Activated naive CD8-positive, alpha-beta T cell treated with anti-CD3 and anti-CD28 coated beads for 36 hours (primary cell): ENCODE data around the gene MAP3K5. TPM values are rescaled to one million over a fixed set of nuclear protein-coding genes. Genes with fewer than 3 reads are reported as not detected.
A peak's percentile ranks its signal among the peaks of the same experiment; 100 is the strongest.

Experiments used
- DNase-seq: peaks from one replicate; pipeline ENCODE4 v3.0.0; 2021
- H3K27ac Mint-ChIP-seq: one replicate; pipeline ENCODE4 v1.8.0; 2022; ENCODE audit warnings: mild to moderate bottlenecking, moderate library complexity, mixed read lengths
- H3K27me3 Mint-ChIP-seq: one replicate; pipeline ENCODE4 v1.8.0; 2022; ENCODE audit warnings: mild to moderate bottlenecking, mixed read lengths
- H3K36me3 Mint-ChIP-seq: one replicate; pipeline ENCODE4 v1.8.0; 2021; ENCODE audit warnings: mild to moderate bottlenecking, mixed read lengths
- H3K4me1 Mint-ChIP-seq: one replicate; pipeline ENCODE4 v1.8.0; 2021; ENCODE audit warnings: mixed read lengths
- H3K4me3 Mint-ChIP-seq: one replicate; pipeline ENCODE4 v1.8.0; 2022; ENCODE audit warnings: mild to moderate bottlenecking, moderate library complexity, mixed read lengths
- H3K9me3 Mint-ChIP-seq: one replicate; pipeline ENCODE4 v1.8.0; 2022; ENCODE audit warnings: mixed read lengths
- total RNA-seq, 2 experiments: library from RNA; stranded (reverse); gene quantifications; one replicate each; pipeline ENCODE4 v1.2.3, GENCODE V29; 2021

The MAP3K5 gene
- total RNA-seq, 2 experiments from 2014 or later = 3.5 to 3.9 TPM

DNA sequence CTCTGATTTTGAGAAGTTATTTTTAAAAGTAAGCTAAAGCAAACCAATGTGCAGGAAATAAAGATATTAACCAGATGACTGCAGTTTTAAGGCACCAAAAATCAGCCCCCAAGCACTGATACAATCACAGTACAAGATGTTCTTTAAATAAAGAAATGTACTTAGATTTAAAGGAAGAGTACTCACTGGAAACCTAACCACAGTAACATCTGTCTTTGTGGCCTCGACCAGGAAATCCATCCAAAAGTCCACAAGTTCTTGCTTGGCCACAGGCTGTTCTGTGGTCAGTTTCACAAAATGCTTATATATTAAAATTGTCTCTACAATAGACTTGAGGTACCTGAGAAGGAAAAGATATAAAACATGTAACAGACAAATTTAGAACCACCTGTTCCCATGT lies 136.2 kb downstream of the MAP3K5 start:
- Mint-ChIP-seq H3K27me3 (no peaks in the 10 kb centered on the region), H3K4me3 (no peak overlapping the region), H3K4me1 (no peaks in the 10 kb centered on the region), H3K27ac (no peak overlapping the region), H3K9me3 (no peaks in the 10 kb centered on the region), H3K36me3 (no peaks in the 10 kb centered on the region)
- DNase-seq = no peak

- no peaks in the 10 kb centered on the region for H3K36me3 Mint-ChIP-seq
- H3K27me3 Mint-ChIP-seq = no peaks in the 10 kb centered on the region
- no peaks in the 10 kb centered on the region for H3K4me1 Mint-ChIP-seq
- no peak overlapping the region for H3K4me3 Mint-ChIP-seq
- no peak overlapping the region for H3K27ac Mint-ChIP-seq
- no peaks in the 10 kb centered on the region for H3K9me3 Mint-ChIP-seq
- DNase-seq = no peak
These were observed 136.8 kb downstream of the MAP3K5 start for GRCh38 chr6:136655239-136656014.

DNA sequence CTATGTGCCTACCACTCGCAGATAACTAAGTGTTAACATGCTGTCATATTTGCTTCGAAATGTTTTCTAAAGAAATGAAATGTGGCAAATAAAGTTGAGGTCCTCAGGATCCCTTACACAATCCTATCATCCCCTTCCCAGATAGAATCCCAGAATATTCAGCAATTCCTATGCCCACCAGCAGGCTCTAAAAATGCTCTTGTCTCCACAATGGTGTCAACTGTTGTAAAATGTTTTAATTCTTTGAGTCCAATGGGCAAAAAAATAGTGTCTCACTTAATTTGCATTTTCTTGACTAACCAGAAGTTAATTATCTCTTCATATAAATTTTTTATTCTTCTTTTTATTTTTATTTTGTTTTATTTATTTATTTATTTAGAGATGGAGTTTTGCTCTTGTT lies 138.2 kb downstream of the MAP3K5 start:
- H3K4me1 Mint-ChIP-seq = no peaks in the 10 kb centered on the region

DNA sequence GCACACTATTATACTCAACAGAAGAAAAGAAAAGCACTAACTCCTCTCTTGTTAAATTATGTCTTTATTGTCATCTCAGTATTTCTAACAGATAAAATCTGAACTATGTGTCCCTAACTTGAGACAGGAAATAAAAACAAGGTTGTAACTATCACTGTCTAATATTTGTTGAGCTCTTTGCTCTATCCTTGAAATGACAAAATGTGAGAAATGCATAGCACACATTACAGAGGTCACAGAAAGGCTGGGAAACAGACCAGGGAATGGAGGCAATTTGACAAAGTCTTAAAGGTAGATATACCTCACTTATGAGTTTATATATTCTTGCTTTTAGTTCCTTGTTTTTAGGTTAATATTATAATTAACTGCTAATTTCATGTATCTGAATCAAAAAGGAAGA lies 139.6 kb downstream of the MAP3K5 start:
- Mint-ChIP-seq H3K27ac (no peak overlapping the region), H3K27me3 (no peaks in the 10 kb centered on the region), H3K4me3 (no peak overlapping the region), H3K36me3 (no peaks in the 10 kb centered on the region), H3K9me3 (no peaks in the 10 kb centered on the region), H3K4me1 (peaks cover 1% of the 10 kb centered on the region)
- DNase-seq = no peak

More for the DNA sequence above, 138.2 kb downstream of the MAP3K5 start:
- Mint-ChIP-seq H3K36me3 (no peaks in the 10 kb centered on the region), H3K4me3 (no peak overlapping the region), H3K9me3 (no peaks in the 10 kb centered on the region), H3K27ac (no peak overlapping the region), H3K27me3 (no peaks in the 10 kb centered on the region)
- no peak for DNase-seq

- Mint-ChIP-seq H3K9me3 (no peaks in the 10 kb centered on the region), H3K4me1 (peaks cover 1% of the 10 kb centered on the region), H3K27me3 (no peaks in the 10 kb centered on the region), H3K27ac (no peak overlapping the region), H3K4me3 (no peak overlapping the region), H3K36me3 (no peaks in the 10 kb centered on the region)
- no peak for DNase-seq
These were observed 140.3 kb downstream of the MAP3K5 start for GRCh38 chr6:136651982-136652381.

DNA sequence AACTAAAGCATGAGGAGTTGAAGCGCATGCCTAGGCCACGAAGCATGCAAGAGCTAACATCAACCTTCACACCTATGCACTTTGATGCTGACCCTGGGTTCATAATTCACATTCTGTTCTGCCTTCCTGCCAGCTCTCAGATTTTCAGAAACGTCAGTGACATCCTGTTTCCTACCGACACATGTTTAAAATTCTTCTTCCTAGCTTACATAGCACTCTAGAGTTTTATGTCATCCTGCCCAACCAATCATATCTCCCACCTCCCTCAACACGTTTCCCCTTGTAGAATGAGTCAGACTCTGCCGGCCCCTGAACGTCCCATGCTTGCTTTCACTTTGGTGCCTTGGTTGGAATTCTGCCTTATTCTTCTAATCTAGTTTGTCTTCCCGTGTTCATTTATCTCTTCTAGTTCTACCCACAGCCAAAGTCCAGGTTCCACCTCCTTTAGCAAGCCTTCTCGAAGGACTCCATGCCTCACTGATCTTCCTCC lies 144.9 kb downstream of the MAP3K5 start:
- peak; percentile 39 for DNase-seq
- no peak overlapping the region for H3K4me3 Mint-ChIP-seq
- H3K4me1 Mint-ChIP-seq = peaks cover 1% of the 10 kb centered on the region
- H3K36me3 Mint-ChIP-seq = no peaks in the 10 kb centered on the region
- H3K9me3 Mint-ChIP-seq = no peaks in the 10 kb centered on the region
- H3K27ac Mint-ChIP-seq = no peak overlapping the region
- no peaks in the 10 kb centered on the region for H3K27me3 Mint-ChIP-seq

GRCh38 chr6:136646377-136646776 lies 145.9 kb downstream of the MAP3K5 start:
- Mint-ChIP-seq H3K4me3 (no peak overlapping the region), H3K27me3 (no peaks in the 10 kb centered on the region), H3K36me3 (no peaks in the 10 kb centered on the region), H3K27ac (no peak overlapping the region), H3K4me1 (peaks cover 1% of the 10 kb centered on the region), H3K9me3 (no peaks in the 10 kb centered on the region)
- DNase-seq = no peak

GRCh38 chr6:136644597-136644952 lies 147.7 kb downstream of the MAP3K5 start:
- peaks cover 1% of the 10 kb centered on the region for H3K4me1 Mint-ChIP-seq
- no peak overlapping the region for H3K27ac Mint-ChIP-seq
- no peak overlapping the region for H3K4me3 Mint-ChIP-seq
- H3K9me3 Mint-ChIP-seq = no peaks in the 10 kb centered on the region
- no peaks in the 10 kb centered on the region for H3K27me3 Mint-ChIP-seq
- DNase-seq = no peak
- no peaks in the 10 kb centered on the region for H3K36me3 Mint-ChIP-seq

GRCh38 chr6:136643850-136644596 lies 148.3 kb downstream of the MAP3K5 start:
- no peak overlapping the region for H3K4me3 Mint-ChIP-seq
- DNase-seq = peak; percentile 63
- peaks cover 1% of the 10 kb centered on the region for H3K4me1 Mint-ChIP-seq
- no peaks in the 10 kb centered on the region for H3K27me3 Mint-ChIP-seq
- no peak overlapping the region for H3K27ac Mint-ChIP-seq
- no peaks in the 10 kb centered on the region for H3K36me3 Mint-ChIP-seq
- no peaks in the 10 kb centered on the region for H3K9me3 Mint-ChIP-seq

- H3K9me3 Mint-ChIP-seq = no peaks in the 10 kb centered on the region
- H3K36me3 Mint-ChIP-seq = peaks cover 3% of the 10 kb centered on the region
- H3K27ac Mint-ChIP-seq = no peak overlapping the region
- no peaks in the 10 kb centered on the region for H3K4me1 Mint-ChIP-seq
- H3K27me3 Mint-ChIP-seq = no peaks in the 10 kb centered on the region
- DNase-seq = no peak
- no peak overlapping the region for H3K4me3 Mint-ChIP-seq
These were observed 150.3 kb downstream of the MAP3K5 start for GRCh38 chr6:136641873-136642465.

GRCh38 chr6:136641166-136641565 lies 151.1 kb downstream of the MAP3K5 start:
- no peak overlapping the region for H3K4me3 Mint-ChIP-seq
- no peaks in the 10 kb centered on the region for H3K27me3 Mint-ChIP-seq
- H3K27ac Mint-ChIP-seq = no peak overlapping the region

GRCh38 chr6:136640132-136640915 lies 152.0 kb downstream of the MAP3K5 start:
- Mint-ChIP-seq H3K4me1 (no peaks in the 10 kb centered on the region), H3K27me3 (no peaks in the 10 kb centered on the region), H3K9me3 (no peaks in the 10 kb centered on the region), H3K36me3 (peaks cover 5% of the 10 kb centered on the region), H3K27ac (no peak overlapping the region), H3K4me3 (no peak overlapping the region)
- no peak for DNase-seq

More at GRCh38 chr6:136641166-136641565, 151.1 kb downstream of the MAP3K5 start:
- no peaks in the 10 kb centered on the region for H3K9me3 Mint-ChIP-seq
- H3K36me3 Mint-ChIP-seq = peaks cover 5% of the 10 kb centered on the region
- no peak for DNase-seq
- no peaks in the 10 kb centered on the region for H3K4me1 Mint-ChIP-seq

GRCh38 chr6:136639702-136640101 lies 152.6 kb downstream of the MAP3K5 start:
- Mint-ChIP-seq H3K27me3 (no peaks in the 10 kb centered on the region), H3K36me3 (peaks cover 5% of the 10 kb centered on the region), H3K4me3 (no peak overlapping the region), H3K4me1 (no peaks in the 10 kb centered on the region), H3K27ac (no peak overlapping the region), H3K9me3 (no peaks in the 10 kb centered on the region)
- DNase-seq = no peak

- Mint-ChIP-seq H3K27me3 (no peaks in the 10 kb centered on the region), H3K27ac (no peak overlapping the region), H3K9me3 (no peaks in the 10 kb centered on the region), H3K4me3 (no peak overlapping the region), H3K36me3 (peaks cover 5% of the 10 kb centered on the region), H3K4me1 (no peaks in the 10 kb centered on the region)
- no peak for DNase-seq
These were observed 156.7 kb downstream of the MAP3K5 start for GRCh38 chr6:136635615-136636014.

DNA sequence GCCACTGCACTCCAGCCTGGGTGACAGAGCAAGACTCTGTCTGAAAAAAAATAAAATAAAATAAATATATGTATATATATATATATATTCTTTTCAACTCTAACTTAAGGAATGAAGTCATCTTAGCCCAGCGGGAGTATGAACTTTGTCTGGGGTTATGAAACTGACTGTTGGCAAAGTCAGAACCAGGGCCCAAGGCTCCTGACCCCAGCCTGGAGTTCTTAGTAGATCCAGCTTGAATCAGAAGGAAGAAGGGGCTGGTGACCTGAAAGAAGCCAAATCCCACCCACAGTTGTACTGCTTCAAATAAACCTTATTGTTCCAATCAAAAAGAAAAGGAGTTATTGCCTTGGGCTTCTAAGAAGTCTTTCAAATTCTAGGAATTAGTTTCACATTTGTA lies 158.9 kb downstream of the MAP3K5 start:
- no peaks in the 10 kb centered on the region for H3K27me3 Mint-ChIP-seq
- H3K9me3 Mint-ChIP-seq = no peaks in the 10 kb centered on the region
- H3K27ac Mint-ChIP-seq = no peak overlapping the region
- DNase-seq = no peak
- peaks cover 8% of the 10 kb centered on the region for H3K36me3 Mint-ChIP-seq
- no peak overlapping the region for H3K4me3 Mint-ChIP-seq
- H3K4me1 Mint-ChIP-seq = no peaks in the 10 kb centered on the region
